H1 (cell line): Measurements from ENCODE around the gene GLS2. TPM values are rescaled to one million over a fixed set of nuclear protein-coding genes. Genes with fewer than 3 reads are reported as not detected.
A peak's percentile ranks its signal among the peaks of the same experiment; 100 is the strongest.

Source experiments
- CTCF ChIA-PET: fragments of 300-600 bp; sonication (Branson Sonifier 250); formaldehyde crosslinking; loops from one replicate; lab custom pipeline; 2021; ENCODE audit not compliant: partially characterized antibody; lab: Charles Lee
- POLR2A ChIA-PET: fragments of 300-600 bp; sonication (Branson Sonifier 250); formaldehyde crosslinking; loops from one replicate; lab custom pipeline; 2021; ENCODE audit warnings: inconsistent platforms; ENCODE audit not compliant: partially characterized antibody; lab: Charles Lee
- DNase-seq, 2 experiments: peaks; one replicate each; pipeline versions ENCODE4 v3.0.0 to v3.0.0-alpha.2; 2010 to 2022; ENCODE audit warnings: low spot score in 2 of 2, low read depth in 1 of 2, mixed read lengths in 1 of 2
- FAIRE-seq: peaks from 2 replicates; lab custom pipeline; 2011; peaks lifted over from hg19 to GRCh38; lab: Jason Lieb, UNC
- H2AFZ ChIP-seq: 2 replicates; pipeline ENCODE4 v1.8.1; 2012; ENCODE audit warnings: low read length, inconsistent platforms
- H2AK5ac ChIP-seq: 2 replicates; pipeline ENCODE4 v1.6.1; 2013; ENCODE audit warnings: low read depth, low read length
- H2BK120ac ChIP-seq: replicated peaks from 2 replicates; pipeline ENCODE3; 2013; ENCODE audit warnings: low read depth, low read length, inconsistent platforms
- H2BK12ac ChIP-seq: 2 replicates; pipeline ENCODE4 v1.6.1; 2013; ENCODE audit warnings: low read depth, low read length
- H2BK15ac ChIP-seq: 2 replicates; pipeline ENCODE4 v1.6.1; 2013; ENCODE audit warnings: low read length
- H2BK20ac ChIP-seq: 2 replicates; pipeline ENCODE4 v1.6.1; 2013; ENCODE audit warnings: low read length
- H2BK5ac ChIP-seq: 2 replicates; pipeline ENCODE4 v1.6.1; 2013; ENCODE audit warnings: low read depth, low read length
- H3K14ac ChIP-seq: 2 replicates; pipeline ENCODE4 v1.6.1; 2013; ENCODE audit warnings: inconsistent platforms; ENCODE audit not compliant: insufficient read length
- H3K18ac ChIP-seq: 2 replicates; pipeline ENCODE4 v1.6.1; 2013; ENCODE audit warnings: low read length; ENCODE audit errors: extremely low read depth
- H3K23ac ChIP-seq: 2 replicates; pipeline ENCODE4 v1.6.1; 2013; ENCODE audit warnings: inconsistent platforms; ENCODE audit not compliant: insufficient read length
- H3K23me2 ChIP-seq: 2 replicates; pipeline ENCODE4 v1.6.1; 2013; ENCODE audit warnings: low read depth, low read length
- H3K27ac ChIP-seq: 2 replicates; pipeline ENCODE4 v1.6.1; 2011; ENCODE audit warnings: low read depth, low read length, inconsistent platforms
- H3K27me3 ChIP-seq, 4 experiments: replicated peaks in 1 of 4; 1 replicate in 1 of 4; 2 replicates in 3 of 4; pipeline versions ENCODE4 v1.6.1 to v1.8.1; 2011 to 2013; ENCODE audit warnings: low read length in 3 of 4, mild to moderate bottlenecking in 3 of 4, inconsistent platforms in 2 of 4, mixed read lengths in 2 of 4, moderate library complexity in 1 of 4; ENCODE audit not compliant: control insufficient read depth in 3 of 4, insufficient read depth in 3 of 4; ENCODE audit errors: extremely low read depth in 1 of 4
- H3K36me3 ChIP-seq, 4 experiments: 2 replicates each; pipeline versions ENCODE4 v1.6.1 to v1.8.1; 2011 to 2013; ENCODE audit warnings: mild to moderate bottlenecking in 4 of 4, low read length in 3 of 4, moderate library complexity in 2 of 4, control low read depth in 1 of 4, inconsistent platforms in 1 of 4; ENCODE audit not compliant: insufficient read depth in 4 of 4, control insufficient read depth in 2 of 4
- H3K4ac ChIP-seq: replicated peaks from 2 replicates; pipeline ENCODE3; 2013; ENCODE audit warnings: low read length, low read depth, mixed read lengths, inconsistent platforms; ENCODE audit not compliant: insufficient read length
- H3K4me1 ChIP-seq, 4 experiments: replicated peaks in 1 of 4; 1 replicate in 1 of 4; 2 replicates in 3 of 4; pipeline versions ENCODE4 v1.6.1 to v1.8.1; 2011 to 2013; ENCODE audit warnings: low read length in 3 of 4, inconsistent platforms in 2 of 4, mixed read lengths in 1 of 4; ENCODE audit not compliant: insufficient read depth in 4 of 4, control insufficient read depth in 3 of 4
- H3K4me2 ChIP-seq, 2 experiments: 2 replicates each; pipeline versions ENCODE4 v1.6.1 to v1.8.1; 2011 to 2013; ENCODE audit warnings: low read depth in 2 of 2, low read length in 2 of 2, control low read depth in 1 of 2, inconsistent platforms in 1 of 2, mild to moderate bottlenecking in 1 of 2; ENCODE audit not compliant: insufficient read depth in 1 of 2
- H3K4me3 ChIP-seq, 4 experiments: fragments of 200-600, 300-600 bp in 1 of 4; sonication (generic), shearing (Covaris generic), sonication (Bioruptor Twin) in 1 of 4; 2 replicates each; pipeline versions ENCODE4 v1.5.1 to v1.8.1; 2011 to 2016; ENCODE audit warnings: low read length in 4 of 4, low read depth in 3 of 4, control low read depth in 2 of 4, inconsistent platforms in 2 of 4, mild to moderate bottlenecking in 2 of 4, mixed read lengths in 1 of 4, moderate library complexity in 1 of 4; ENCODE audit not compliant: insufficient read depth in 2 of 4; ENCODE audit errors: extremely low read depth in 1 of 4
- H3K56ac ChIP-seq: replicated peaks from 2 replicates; pipeline ENCODE3; 2013; ENCODE audit warnings: low read depth, mild to moderate bottlenecking, mixed read lengths, low read length, inconsistent platforms; ENCODE audit not compliant: insufficient read length
- H3K79me1 ChIP-seq: 2 replicates; pipeline ENCODE4 v1.6.1; 2013; ENCODE audit warnings: low read depth, low read length, control low read depth
- H3K79me2 ChIP-seq, 2 experiments: 2 replicates each; pipeline versions ENCODE4 v1.6.1 to v1.8.1; 2012 to 2013; ENCODE audit warnings: low read length in 2 of 2, mild to moderate bottlenecking in 2 of 2, inconsistent platforms in 1 of 2; ENCODE audit not compliant: insufficient read depth in 2 of 2, control insufficient read depth in 1 of 2
- H3K9ac ChIP-seq, 4 experiments: replicated peaks in 1 of 4; 1 replicate in 1 of 4; 2 replicates in 3 of 4; pipeline versions ENCODE4 v1.6.1 to v1.8.1; 2011 to 2013; ENCODE audit warnings: low read depth in 3 of 4, low read length in 3 of 4, control low read depth in 2 of 4, mild to moderate bottlenecking in 2 of 4, moderate library complexity in 2 of 4, inconsistent platforms in 1 of 4; ENCODE audit errors: extremely low read depth in 1 of 4
- H3K9me3 ChIP-seq, 2 experiments: 2 replicates each; pipeline versions ENCODE4 v1.6.1 to v1.8.1; 2012 to 2013; ENCODE audit warnings: mild to moderate bottlenecking in 2 of 2, moderate library complexity in 2 of 2, control low read depth in 1 of 2, inconsistent platforms in 1 of 2, low read depth in 1 of 2, low read length in 1 of 2, mixed read lengths in 1 of 2; ENCODE audit not compliant: insufficient read depth in 2 of 2
- H4K20me1 ChIP-seq, 2 experiments: replicated peaks in 1 of 2; 2 replicates each; pipeline versions ENCODE3 to v1.8.1; 2011 to 2013; ENCODE audit warnings: inconsistent platforms in 2 of 2, low read length in 2 of 2, mild to moderate bottlenecking in 1 of 2; ENCODE audit not compliant: insufficient read depth in 2 of 2, control insufficient read depth in 1 of 2
- H4K5ac ChIP-seq: 2 replicates; pipeline ENCODE4 v1.6.1; 2013; ENCODE audit warnings: low read length, low read depth, mixed read lengths, inconsistent platforms; ENCODE audit not compliant: insufficient read length
- H4K8ac ChIP-seq: 2 replicates; pipeline ENCODE4 v1.8.0; 2013; ENCODE audit warnings: mild to moderate bottlenecking, moderate library complexity, low read length, inconsistent platforms; ENCODE audit not compliant: insufficient read depth; ENCODE audit errors: extremely low read depth
- H4K91ac ChIP-seq: replicated peaks from 2 replicates; pipeline ENCODE3; 2013; ENCODE audit warnings: low read length, mixed read lengths, inconsistent platforms; ENCODE audit not compliant: insufficient read length
- CBX5 ChIP-seq: fragments of 300-800, 300-1000 bp; sonication (generic); IDR thresholded peaks from 2 replicates; pipeline ENCODE4 v1.7.1; 2016; ENCODE audit warnings: antibody characterized with exemption, low read length, low read depth
- GTF2F1 ChIP-seq: IDR thresholded peaks from 2 replicates; pipeline ENCODE4 v1.6.1; 2012; ENCODE audit warnings: low read depth, low read length, improper control_type of control experiment, borderline replicate concordance
- HDAC6 ChIP-seq: IDR thresholded peaks from one replicate; pipeline ENCODE4 v1.7.1; 2012; ENCODE audit warnings: low read depth, mild to moderate bottlenecking, inconsistent platforms, low read length, moderate library complexity
- JUN ChIP-seq: IDR thresholded peaks from 2 replicates; pipeline ENCODE4 v1.6.1; 2011; ENCODE audit warnings: low read depth, mild to moderate bottlenecking, improper control_type of control experiment, low read length
- JUND ChIP-seq: IDR thresholded peaks from 2 replicates; pipeline ENCODE4 v1.6.1; 2011; ENCODE audit warnings: mild to moderate bottlenecking, improper control_type of control experiment, low read length
- KDM1A ChIP-seq: fragments of 200-600, 300-600 bp; sonication (generic); IDR thresholded peaks from 2 replicates; pipeline ENCODE4 v1.7.1; 2016; ENCODE audit warnings: mild to moderate bottlenecking, low read length, borderline replicate concordance
- NANOG ChIP-seq: IDR thresholded peaks from 2 replicates; pipeline ENCODE4 v1.6.1; 2011; ENCODE audit warnings: low read length, low read depth, mild to moderate bottlenecking, inconsistent platforms; ENCODE audit not compliant: insufficient read depth, poor library complexity, severe bottlenecking
- RXRA ChIP-seq: IDR thresholded peaks from 2 replicates; pipeline ENCODE4 v1.6.1; 2011; ENCODE audit warnings: low read depth, mild to moderate bottlenecking, low read length, moderate library complexity; ENCODE audit not compliant: insufficient read depth
- SIRT6 ChIP-seq: IDR thresholded peaks from one replicate; pipeline ENCODE4 v1.7.1; 2012; ENCODE audit warnings: low read length, inconsistent platforms
- SRF ChIP-seq: IDR thresholded peaks from 2 replicates; pipeline ENCODE4 v1.6.1; 2011; ENCODE audit warnings: mild to moderate bottlenecking, low read depth, low read length, moderate library complexity
- TAF1 ChIP-seq: IDR thresholded peaks from 2 replicates; pipeline ENCODE4 v1.6.1; 2011; ENCODE audit warnings: mild to moderate bottlenecking, low read depth, low read length
- YY1 ChIP-seq: IDR thresholded peaks from 2 replicates; pipeline ENCODE4 v1.6.1; 2011; ENCODE audit warnings: low read depth, mild to moderate bottlenecking, low read length
- WGBS, 2 experiments: shearing (Covaris generic) in 1 of 2; methylation state at CpG; one replicate each; pipeline versions ENCODE4 v1.1.6 to v1.1.7; 2013 to 2015; ENCODE audit warnings: low lambda C conversion rate in 2 of 2, mixed read lengths in 2 of 2, inconsistent platforms in 1 of 2, low coverage in 1 of 2, missing lambda C conversion rate in 1 of 2; ENCODE audit not compliant: insufficient replicate concordance in 2 of 2, insufficient coverage in 1 of 2, insufficient read length in 1 of 2; ENCODE audit errors: extremely low coverage in 1 of 2, missing lambda C conversion rate in 1 of 2; 5-methylcytosine and 5-hydroxymethylcytosine counted together
- polyA plus RNA-seq, 7 experiments: library from polyadenylated mRNA; depleted of rRNA in 3 of 7; stranded (reverse) in 5 of 7; unstranded in 2 of 7; fragments of >200 nt in 5 of 7; fragments of 200-250 nt in 2 of 7; gene quantifications; 1 replicate in 5 of 7; 2 replicates in 1 of 7; 4 replicates in 1 of 7; pipeline versions ENCODE4 v1.2.1 to v1.2.3, GENCODE V29; 2011 to 2013; ENCODE audit warnings: missing spikeins in 2 of 7, mixed read lengths in 2 of 7
- total RNA-seq: library from RNA; stranded (reverse); fragmentation: NEBNext Ultra II Directional; extraction: Animal tissue kit (Norgen Biotek cat#: 25700); gene quantifications from 2 replicates; pipeline ENCODE4 v1.2.1, GENCODE V29; 2021
- TF ChIP-seq, protein P1 (sequence below): IDR thresholded peaks from 2 replicates; pipeline ENCODE4 v1.6.1; 2012; ENCODE audit warnings: low read length, inconsistent platforms

The GLS2 gene
- total and polyA plus RNA-seq, 2 of the 8 experiments (the other 6 are each of a cell fraction or from before 2014, with no cell fraction given) = 14.5 to 20.1 TPM

DNA sequence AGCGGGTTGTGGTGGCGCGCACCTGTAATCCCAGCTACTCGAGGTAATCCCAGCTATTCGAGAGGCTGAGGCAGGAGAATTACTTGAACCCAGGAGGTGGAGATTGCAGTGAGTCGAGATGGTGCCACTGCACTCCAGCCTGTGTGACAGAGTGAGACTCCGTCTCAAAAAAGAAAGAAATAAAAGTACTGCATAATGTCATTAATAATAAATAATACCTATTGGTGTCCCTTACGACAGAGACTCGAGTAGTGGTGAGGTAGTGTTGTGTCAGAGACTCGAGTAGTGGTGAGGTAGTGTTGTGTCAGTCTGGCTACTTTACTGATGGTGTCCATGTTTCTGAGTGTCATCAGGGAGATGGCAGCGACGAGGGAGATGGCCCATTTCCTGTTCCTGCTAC is 1.3 kb downstream of the GLS2 start:
- no peaks in the 10 kb centered on the region for H3K79me2 ChIP-seq
- H3K23me2 ChIP-seq = peaks cover 12% of the 10 kb centered on the region
- no peak overlapping the region for H4K5ac ChIP-seq
- H3K4me3 ChIP-seq = peak overlapping the region; percentile 65 to 92 (median 74); a peak in 7 of 8 replicates
- POLR2A ChIA-PET = interaction anchor here (1.3 kb wide), 2 partner anchors 11 to 16 kb away, joined by 3 read pairs; no protein-coding TSS in a partner anchor
- no peaks in the 10 kb centered on the region for H4K20me1 ChIP-seq
- H3K23ac ChIP-seq = no peak overlapping the region
- FAIRE-seq (no peak), DNase-seq (no peak)
- H3K9me3 ChIP-seq = peaks cover 0 to 5% of the 10 kb centered on the region in 2 experiments; a peak in 2 of 4 replicates
- H4K8ac ChIP-seq = no peak overlapping the region
- peak overlapping the region; percentile 83 to 96 for H3K4me2 ChIP-seq
- 0 out of 2 replicates have a peak overlapping the region, but pooled peaks have one; percentile 93 for H2AFZ ChIP-seq
- H3K4me1 ChIP-seq = peaks cover 2 to 5% (median 3%) of the 10 kb centered on the region in 4 experiments; a peak in 6 of 7 replicates
- H3K14ac ChIP-seq = no peak overlapping the region
- 84% methylated on average over 12 of the region's 12 CpGs; no CpG with 5 or more reads in 1 of the 2 experiments for WGBS, 2 experiments
- peak overlapping the region in 1 of 4 experiments; percentile 6; a peak in 1 of 7 replicates for H3K9ac ChIP-seq
- no peak overlapping the region for H2BK12ac ChIP-seq
- H3K4ac ChIP-seq = no peak overlapping the region
- CTCF ChIA-PET = no interaction called here
- no peak overlapping the region for H2BK5ac ChIP-seq
- H4K91ac ChIP-seq = no peak overlapping the region
- H2BK15ac ChIP-seq = peak overlapping the region; percentile 40; the same call in 1 of the 2 replicates
- H3K56ac ChIP-seq = no peak overlapping the region
- H2BK120ac ChIP-seq = no peak overlapping the region
- no peak overlapping the region for H2BK20ac ChIP-seq
- no peak overlapping the region for H3K18ac ChIP-seq
- H3K79me1 ChIP-seq = no peaks in the 10 kb centered on the region
- no peak overlapping the region for H3K27ac ChIP-seq
- peaks cover 7 to 35% (median 32%) of the 10 kb centered on the region in 4 experiments for H3K27me3 ChIP-seq
- no peaks in the 10 kb centered on the region; a peak in 1 of 8 replicates for H3K36me3 ChIP-seq
- no peak overlapping the region for H2AK5ac ChIP-seq
- TF ChIP-seq HDAC6 = no peak
- TF ChIP-seq SIRT6 = no peak
- TF ChIP-seq NANOG = no peak
- no peak for TF ChIP-seq SRF
- no peak for TF ChIP-seq TAF1
- TF ChIP-seq CBX5 = no peak
- no peak for TF ChIP-seq GTF2F1
- no peak for TF ChIP-seq RXRA
- no peak for TF ChIP-seq JUND
- TF ChIP-seq, protein P1, sequence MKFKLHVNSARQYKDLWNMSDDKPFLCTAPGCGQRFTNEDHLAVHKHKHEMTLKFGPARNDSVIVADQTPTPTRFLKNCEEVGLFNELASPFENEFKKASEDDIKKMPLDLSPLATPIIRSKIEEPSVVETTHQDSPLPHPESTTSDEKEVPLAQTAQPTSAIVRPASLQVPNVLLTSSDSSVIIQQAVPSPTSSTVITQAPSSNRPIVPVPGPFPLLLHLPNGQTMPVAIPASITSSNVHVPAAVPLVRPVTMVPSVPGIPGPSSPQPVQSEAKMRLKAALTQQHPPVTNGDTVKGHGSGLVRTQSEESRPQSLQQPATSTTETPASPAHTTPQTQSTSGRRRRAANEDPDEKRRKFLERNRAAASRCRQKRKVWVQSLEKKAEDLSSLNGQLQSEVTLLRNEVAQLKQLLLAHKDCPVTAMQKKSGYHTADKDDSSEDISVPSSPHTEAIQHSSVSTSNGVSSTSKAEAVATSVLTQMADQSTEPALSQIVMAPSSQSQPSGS = no peak
- TF ChIP-seq KDM1A = no peak
- TF ChIP-seq YY1 = no peak
- TF ChIP-seq JUN = no peak
